HCT116 (cell line): Measurements from ENCODE around the gene CA4. TPM values are rescaled to one million over a fixed set of nuclear protein-coding genes. Genes with fewer than 3 reads are reported as not detected.
A peak's percentile ranks its signal among the peaks of the same experiment; 100 is the strongest.

Source experiments
- ATAC-seq: fragments of 200-7000 bp; cut with Tn5 transposase; 2 replicates; pipeline ENCODE4 v1.9.1; 2020; ENCODE audit warnings: mild to moderate bottlenecking, moderate library complexity
- BruUV-seq: library from RNA; stranded (reverse); fragments of 400-500 nt; replicated peaks from 2 replicates; lab custom pipeline; 2021; lab: Mats Ljungman, UMichigan
- CTCF ChIA-PET: fragments of 300-600 bp; sonication (Branson Sonifier 250); formaldehyde crosslinking; loops from one replicate; lab custom pipeline; 2021; ENCODE audit warnings: antibody characterized with exemption; lab: Charles Lee
- POLR2A ChIA-PET: fragments of 300-600, 350-600 bp; sonication (Branson Sonifier 250); formaldehyde crosslinking; loops from one replicate; lab custom pipeline; 2021; ENCODE audit warnings: antibody characterized with exemption; lab: Charles Lee
- RAD21 ChIA-PET, 2 experiments: fragments of 300-600 bp; sonication (Branson Sonifier 250); formaldehyde crosslinking; loops; one replicate each; lab custom pipeline; 2023; ENCODE audit warnings: low total read pairs in 2 of 2; ENCODE audit not compliant: uncharacterized antibody in 2 of 2, unreplicated experiment in 2 of 2, low non-redundant PET in 1 of 2; lab: Charles Lee
- DNase-seq: peaks from one replicate; pipeline ENCODE4 v3.0.0-alpha.2; 2010; ENCODE audit warnings: low read depth, low spot score
- H2AFZ ChIP-seq: fragments of 200-600 bp; shearing (Covaris generic), sonication (generic); 2 replicates; pipeline ENCODE4 v1.6.1; 2017; ENCODE audit warnings: low read depth, mixed run types, mixed read lengths, antibody characterized with exemption, low read length; ENCODE audit not compliant: poor library complexity, severe bottlenecking
- H3K27ac ChIP-seq: 2 replicates; pipeline ENCODE4 v1.5.1; 2012; ENCODE audit warnings: low read depth, low read length
- H3K27me3 ChIP-seq: fragments of 200-600 bp; sonication (generic); 2 replicates; pipeline ENCODE4 v1.6.1; 2016; ENCODE audit warnings: mixed run types, low read length, mixed read lengths; ENCODE audit not compliant: insufficient read depth
- H3K36me3 ChIP-seq, 2 experiments: fragments of 200-500 bp in 1 of 2; fragments of 200-600 bp in 1 of 2; sonication (Bioruptor generic) in 1 of 2; sonication (generic) in 1 of 2; 2 replicates each; pipeline versions ENCODE4 v1.5.1 to v1.6.1; 2014 to 2016; ENCODE audit warnings: low read length in 2 of 2, inconsistent platforms in 1 of 2, mixed read lengths in 1 of 2, mixed run types in 1 of 2; ENCODE audit not compliant: insufficient read depth in 2 of 2, control insufficient read depth in 1 of 2
- H3K4me1 ChIP-seq, 2 experiments: fragments of 200-600 bp in 1 of 2; sonication (generic) in 1 of 2; 2 replicates each; pipeline versions ENCODE4 v1.5.1 to v1.6.1; 2012 to 2017; ENCODE audit warnings: low read length in 2 of 2, inconsistent platforms in 1 of 2, mild to moderate bottlenecking in 1 of 2, mixed read lengths in 1 of 2, mixed run types in 1 of 2, moderate library complexity in 1 of 2; ENCODE audit not compliant: insufficient read depth in 2 of 2, control insufficient read depth in 1 of 2
- H3K4me2 ChIP-seq: fragments of 200-600 bp; sonication (generic); 2 replicates; pipeline ENCODE4 v1.6.1; 2017; ENCODE audit warnings: mixed run types, low read length, mixed read lengths
- H3K4me3 ChIP-seq, 2 experiments: fragments of 200-600 bp in 1 of 2; sonication (generic) in 1 of 2; replicated peaks in 1 of 2; 2 replicates each; pipeline ENCODE4 v1.5.1; 2011 to 2016; ENCODE audit warnings: low read length in 2 of 2, control low read depth in 1 of 2, low read depth in 1 of 2, mild to moderate bottlenecking in 1 of 2, mixed read lengths in 1 of 2, mixed run types in 1 of 2
- H3K79me2 ChIP-seq: fragments of 200-600 bp; sonication (generic); 2 replicates; pipeline ENCODE4 v1.6.1; 2017; ENCODE audit warnings: mild to moderate bottlenecking, mixed run types, low read length, moderate library complexity, mixed read lengths; ENCODE audit not compliant: insufficient read depth
- H3K9ac ChIP-seq: fragments of 200-600 bp; sonication (generic); 2 replicates; pipeline ENCODE4 v1.6.1; 2016; ENCODE audit warnings: low read length, mixed read lengths
- H3K9me2 ChIP-seq: fragments of 200-600 bp; sonication (generic), shearing (Covaris generic); 2 replicates; pipeline ENCODE4 v1.6.1; 2017; ENCODE audit warnings: mixed run types, mild to moderate bottlenecking, moderate library complexity; ENCODE audit not compliant: insufficient read depth
- H3K9me3 ChIP-seq, 2 experiments: fragments of 200-500 bp in 1 of 2; fragments of 200-600 bp in 1 of 2; sonication (Bioruptor generic) in 1 of 2; sonication (generic) in 1 of 2; 2 replicates each; pipeline ENCODE4 v1.6.1; 2014 to 2017; ENCODE audit warnings: low read length in 2 of 2, mixed read lengths in 2 of 2, inconsistent platforms in 1 of 2, low read depth in 1 of 2, mild to moderate bottlenecking in 1 of 2, mixed run types in 1 of 2, moderate library complexity in 1 of 2; ENCODE audit not compliant: control insufficient read depth in 1 of 2, insufficient read depth in 1 of 2
- H4K20me1 ChIP-seq: fragments of 200-600 bp; sonication (generic), shearing (Covaris generic); 2 replicates; pipeline ENCODE4 v1.6.1; 2017; ENCODE audit warnings: mixed run types, mild to moderate bottlenecking, moderate library complexity; ENCODE audit not compliant: insufficient read depth
- ATF3 ChIP-seq: IDR thresholded peaks from 2 replicates; pipeline ENCODE4 v1.6.1; 2012
- CBX3 ChIP-seq: IDR thresholded peaks from 2 replicates; pipeline ENCODE4 v1.6.1; 2012; ENCODE audit warnings: low read depth
- CEBPB ChIP-seq: IDR thresholded peaks from 2 replicates; pipeline ENCODE4 v1.6.1; 2012; ENCODE audit warnings: low read depth
- EGR1 ChIP-seq: IDR thresholded peaks from 2 replicates; pipeline ENCODE4 v1.6.1; 2012; ENCODE audit warnings: low read depth
- ELF1 ChIP-seq: IDR thresholded peaks from 2 replicates; pipeline ENCODE4 v1.6.1; 2012; ENCODE audit warnings: low read depth, borderline replicate concordance
- EZH2 ChIP-seq: fragments of 200-600 bp; sonication (generic); IDR thresholded peaks from 2 replicates; pipeline ENCODE4 v1.6.1; 2017; ENCODE audit warnings: antibody characterized with exemption, mixed run types
- EZH2phosphoT487 ChIP-seq: fragments of 200-600 bp; IDR thresholded peaks from 2 replicates; pipeline ENCODE4 v1.6.1; 2018; ENCODE audit warnings: antibody characterized with exemption, borderline replicate concordance
- FOSL1 ChIP-seq: IDR thresholded peaks from 2 replicates; pipeline ENCODE4 v1.6.1; 2012; ENCODE audit warnings: low read depth
- JUND ChIP-seq: IDR thresholded peaks from 2 replicates; pipeline ENCODE4 v1.6.1; 2012
- MAX ChIP-seq: IDR thresholded peaks from 2 replicates; pipeline ENCODE4 v1.6.1; 2012
- POLR2A ChIP-seq: IDR thresholded peaks from 2 replicates; pipeline ENCODE4 v1.7.0; 2011; ENCODE audit warnings: borderline replicate concordance; ENCODE audit not compliant: insufficient read depth, insufficient read length; ENCODE audit errors: extremely low read depth
- POLR2AphosphoS5 ChIP-seq: IDR thresholded peaks from 2 replicates; pipeline ENCODE4 v1.6.1; 2011; ENCODE audit warnings: mild to moderate bottlenecking, low read depth, low read length, moderate library complexity
- RAD21 ChIP-seq: IDR thresholded peaks from 2 replicates; pipeline ENCODE4 v1.6.1; 2012; ENCODE audit warnings: low read depth, mild to moderate bottlenecking
- REST ChIP-seq: IDR thresholded peaks from 2 replicates; pipeline ENCODE4 v1.6.1; 2012; ENCODE audit warnings: low read depth
- SIN3A ChIP-seq: IDR thresholded peaks from 2 replicates; pipeline ENCODE4 v1.6.1; 2012; ENCODE audit warnings: low read depth
- SP1 ChIP-seq: IDR thresholded peaks from 2 replicates; pipeline ENCODE4 v1.6.1; 2012; ENCODE audit warnings: low read depth
- SRF ChIP-seq: IDR thresholded peaks from 2 replicates; pipeline ENCODE4 v1.6.1; 2012; ENCODE audit warnings: low read depth
- TCF7L2 ChIP-seq: IDR thresholded peaks from 2 replicates; pipeline ENCODE4 v1.7.0; 2011; ENCODE audit warnings: borderline replicate concordance, inconsistent platforms; ENCODE audit not compliant: insufficient read depth, insufficient read length; ENCODE audit errors: extremely low read depth
- YY1 ChIP-seq: IDR thresholded peaks from 2 replicates; pipeline ENCODE4 v1.6.1; 2011; ENCODE audit warnings: low read length, low read depth, moderate library complexity, mild to moderate bottlenecking; ENCODE audit not compliant: insufficient replicate concordance; ENCODE audit errors: extremely low read depth
- ZBTB33 ChIP-seq: IDR thresholded peaks from 2 replicates; pipeline ENCODE4 v1.6.1; 2011; ENCODE audit warnings: mild to moderate bottlenecking, low read length, moderate library complexity; ENCODE audit not compliant: insufficient replicate concordance; ENCODE audit errors: extremely low read depth
- ZFX ChIP-seq: fragments of 450-650 bp; IDR thresholded peaks from 2 replicates; pipeline ENCODE4 v1.6.1; 2017
- ZNF274 ChIP-seq: fragments of 200-500 bp; sonication (Bioruptor generic); IDR thresholded peaks from 2 replicates; pipeline ENCODE4 v1.6.1; 2014; ENCODE audit warnings: mild to moderate bottlenecking, low read depth, low read length, inconsistent platforms
- intact Hi-C: fragments of 100-400 bp; cut with micrococcal nuclease; formaldehyde crosslinking; loops from 2 replicates; pipeline ENCODE4 v1.10.0; 2022
- total RNA-seq: library from RNA; stranded (reverse); gene quantifications from one replicate; pipeline ENCODE4 v1.2.1, GENCODE V29; 2021; ENCODE audit not compliant: unreplicated experiment

CA4 gene
- total RNA-seq, 1 experiment from 2014 or later, result 0.20 TPM

GRCh38 chr17:60142872-60143499 lies 6.8 kb upstream of the CA4 start:
- H3K9me2 ChIP-seq, result no peaks in the 10 kb centered on the region
- ChIA-PET RAD21 (no interaction called here), CTCF (interaction anchor here (0.6 to 2.2 kb wide), 5 partner anchors 29 to 495 kb away, joined by 3 to 13 read pairs (median 3); no protein-coding TSS in a partner anchor), POLR2A (no interaction called here)
- H2AFZ ChIP-seq, result peak overlapping the region; percentile 97
- H3K4me3 ChIP-seq, result peak overlapping the region; percentile 15 to 26
- peak overlapping the region; percentile 39 for H3K9ac ChIP-seq
- no peaks in the 10 kb centered on the region for H4K20me1 ChIP-seq
- H3K27me3 ChIP-seq, result no peaks in the 10 kb centered on the region
- H3K9me3 ChIP-seq, result no peaks in the 10 kb centered on the region
- intact Hi-C loops, result loop anchor here (1.0 to 10.0 kb wide), 4 partner anchors 86 to 492 kb away; partner anchors contain the start of gene PPM1D
- H3K27ac ChIP-seq, result no peak overlapping the region
- BruUV-seq, result no TSS peak
- H3K36me3 ChIP-seq, result no peaks in the 10 kb centered on the region
- ATAC-seq (peak; percentile 88), DNase-seq (peak; percentile 82)
- H3K4me1 ChIP-seq, result peaks cover 18 to 26% of the 10 kb centered on the region in 2 experiments
- H3K79me2 ChIP-seq, result no peaks in the 10 kb centered on the region
- H3K4me2 ChIP-seq, result peak overlapping the region; percentile 63
- TF ChIP-seq MAX (no peak; the same call in 1 of the 2 replicates), EZH2 (no peak), SRF (no peak), SP1 (no peak), ZBTB33 (no peak), EGR1 (no peak), ZNF274 (no peak), POLR2A (no peak), POLR2AphosphoS5 (peak; percentile 31; the same call in 1 of the 2 replicates), ATF3 (no peak), SIN3A (no peak), EZH2phosphoT487 (no peak), FOSL1 (no peak), REST (no peak), ELF1 (no peak), ZFX (no peak), CEBPB (no peak), TCF7L2 (no peak), YY1 (peak; percentile 38), RAD21 (peak; percentile 96), CBX3 (no peak), JUND (no peak)
